D721Med (cell line): Measurements from ENCODE around the gene FAM180B.

Experiments used
- DNase-seq: peaks from one replicate; pipeline ENCODE4 v3.0.0; 2011; ENCODE audit warnings: low spot score; ENCODE audit not compliant: insufficient read length
- FAIRE-seq: peaks from 2 replicates; lab custom pipeline; 2011; peaks lifted over from hg19 to GRCh38; lab: Jason Lieb, UNC
- CTCF ChIP-seq: IDR thresholded peaks from 2 replicates; pipeline ENCODE4 v1.5.1; 2012; ENCODE audit warnings: mild to moderate bottlenecking, control low read depth; ENCODE audit not compliant: insufficient read depth; ENCODE audit errors: missing control alignments

The FAM180B gene

GRCh38 chr11:47591764-47592163 is 5.3 kb downstream of the FAM180B start:
- no peak for DNase-seq
- FAIRE-seq = no peak
- no peak for TF ChIP-seq CTCF

DNA sequence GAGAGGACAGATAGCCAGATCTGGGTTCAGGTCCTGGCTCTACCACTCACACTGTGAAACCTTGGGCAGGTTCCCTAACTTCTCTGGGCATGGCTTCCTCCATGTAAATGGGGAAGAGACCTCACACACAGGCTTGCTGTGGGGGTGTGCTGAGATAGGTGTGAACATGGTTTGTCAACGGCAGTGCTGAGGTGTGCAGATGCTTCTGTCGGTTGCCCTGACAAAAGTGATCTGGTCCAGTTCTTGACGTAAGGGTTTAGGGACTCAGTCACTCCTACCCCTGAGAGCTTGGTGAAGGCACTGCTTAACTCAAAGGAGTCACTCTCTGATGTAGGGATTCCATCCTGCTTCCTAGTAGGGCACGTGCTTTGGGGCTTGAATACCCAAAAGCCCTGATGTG is 5.8 kb downstream of the FAM180B start:
- DNase-seq (no peak), FAIRE-seq (no peak)
- TF ChIP-seq CTCF = no peak

DNA sequence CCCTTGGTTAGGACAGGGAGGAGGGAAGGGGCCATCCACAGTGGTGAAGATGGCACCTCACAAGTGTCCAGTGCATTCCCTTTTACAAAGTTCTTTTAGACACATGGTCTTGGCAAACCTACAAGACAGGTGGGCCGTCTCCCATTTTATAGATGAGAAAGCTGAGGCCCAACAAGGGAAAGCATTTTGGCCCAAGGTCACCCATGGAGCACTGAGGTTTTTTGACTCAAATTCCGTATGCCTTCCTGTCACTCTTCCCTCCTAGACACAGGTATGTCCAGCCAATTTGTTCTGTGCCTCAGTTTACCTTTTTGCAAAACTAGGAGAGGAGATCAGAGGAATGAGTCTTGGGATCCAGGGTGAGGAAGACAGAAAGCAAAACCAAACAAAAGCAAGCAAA is 6.5 kb downstream of the FAM180B start:
- DNase-seq = no peak
- FAIRE-seq = no peak
- TF ChIP-seq CTCF = no peak

DNA sequence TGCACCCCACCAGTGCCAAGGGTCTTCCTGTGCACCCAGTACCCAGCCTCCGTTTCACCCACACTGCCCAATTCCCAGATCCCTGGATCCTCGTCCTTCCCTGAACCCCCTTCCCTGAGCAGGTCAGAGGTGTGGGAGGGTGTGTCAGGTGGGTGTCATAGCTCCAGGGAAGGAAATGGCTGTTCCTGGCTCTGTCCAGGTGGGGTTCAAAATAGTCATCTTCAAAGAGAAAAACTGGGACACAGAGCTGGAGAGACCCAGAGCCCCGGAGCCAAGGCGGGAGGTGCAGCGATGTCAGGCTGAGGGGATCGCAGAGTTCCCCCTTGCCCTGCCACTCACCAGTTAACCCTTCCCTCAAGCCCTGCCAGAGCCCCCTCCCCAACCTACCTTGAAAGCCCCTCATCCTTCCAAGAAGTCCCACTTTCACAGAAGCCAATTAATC is 7.0 kb downstream of the FAM180B start:
- FAIRE-seq = no peak
- DNase-seq = no peak
- no peak for TF ChIP-seq CTCF

- FAIRE-seq (no peak), DNase-seq (no peak)
- TF ChIP-seq CTCF = no peak
Measured at GRCh38 chr11:47593934-47594855, 7.7 kb downstream of the FAM180B start, which contains the start of gene C1QTNF4. Gene C1QTNF4, minus strand, starts transcription at chr11:47594411. Its CDS starts 3,601 bp downstream, at chr11:47590810.

DNA sequence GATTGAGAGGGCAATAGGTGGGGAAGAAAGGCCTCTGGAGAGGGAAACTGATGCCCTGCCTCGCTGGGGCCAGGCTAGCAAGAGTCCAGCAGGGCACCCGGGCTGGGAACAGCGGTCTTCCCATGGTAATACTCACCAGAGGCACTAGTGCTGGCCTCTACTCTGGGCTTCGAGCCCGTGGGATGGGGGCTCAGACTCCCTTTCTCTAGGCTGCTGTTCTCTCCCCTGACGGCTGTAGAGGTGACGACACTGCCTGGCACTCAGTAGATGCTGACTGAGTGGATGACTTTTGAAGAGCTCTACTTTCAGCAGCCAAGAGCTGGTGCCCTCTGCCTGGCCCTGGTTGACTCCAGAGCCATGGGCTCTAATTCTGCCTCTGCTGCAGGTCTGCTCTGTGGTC is 8.6 kb downstream of the FAM180B start:
- FAIRE-seq (no peak), DNase-seq (no peak)
- TF ChIP-seq CTCF = no peak

DNA sequence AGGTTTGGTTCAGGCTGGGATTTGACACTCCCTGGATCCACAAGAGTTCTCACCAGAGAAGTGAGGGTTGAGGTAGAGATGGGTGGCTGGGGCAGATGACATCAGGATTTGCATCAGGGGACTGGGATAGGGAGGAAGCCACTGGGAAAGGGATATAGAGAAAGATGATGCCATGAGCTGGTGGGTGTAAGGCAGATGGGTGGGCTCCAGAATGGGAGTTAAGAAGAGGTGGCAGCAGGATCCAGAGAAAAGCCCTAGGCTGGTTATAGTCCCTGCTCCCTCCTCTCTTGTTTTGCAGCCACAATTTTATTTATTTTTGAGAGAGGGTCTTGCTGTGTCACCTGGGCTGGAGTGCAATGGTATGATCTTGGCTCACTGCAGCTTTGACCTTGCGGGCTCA is 9.5 kb downstream of the FAM180B start:
- DNase-seq (no peak), FAIRE-seq (no peak)
- no peak for TF ChIP-seq CTCF
